Measurements from ENCODE around the gene LGSN. TPM values are rescaled to one million over a fixed set of nuclear protein-coding genes. Genes with fewer than 3 reads are reported as not detected.
A peak's percentile ranks its signal among the peaks of the same experiment; 100 is the strongest.

LGSN gene
- total RNA-seq, 1 experiment from 2014 or later = 0.30 TPM

GRCh38 chr6:63307581-63308246 is 12.1 kb downstream of the LGSN start (continued):
- TF ChIP-seq, protein P1, sequence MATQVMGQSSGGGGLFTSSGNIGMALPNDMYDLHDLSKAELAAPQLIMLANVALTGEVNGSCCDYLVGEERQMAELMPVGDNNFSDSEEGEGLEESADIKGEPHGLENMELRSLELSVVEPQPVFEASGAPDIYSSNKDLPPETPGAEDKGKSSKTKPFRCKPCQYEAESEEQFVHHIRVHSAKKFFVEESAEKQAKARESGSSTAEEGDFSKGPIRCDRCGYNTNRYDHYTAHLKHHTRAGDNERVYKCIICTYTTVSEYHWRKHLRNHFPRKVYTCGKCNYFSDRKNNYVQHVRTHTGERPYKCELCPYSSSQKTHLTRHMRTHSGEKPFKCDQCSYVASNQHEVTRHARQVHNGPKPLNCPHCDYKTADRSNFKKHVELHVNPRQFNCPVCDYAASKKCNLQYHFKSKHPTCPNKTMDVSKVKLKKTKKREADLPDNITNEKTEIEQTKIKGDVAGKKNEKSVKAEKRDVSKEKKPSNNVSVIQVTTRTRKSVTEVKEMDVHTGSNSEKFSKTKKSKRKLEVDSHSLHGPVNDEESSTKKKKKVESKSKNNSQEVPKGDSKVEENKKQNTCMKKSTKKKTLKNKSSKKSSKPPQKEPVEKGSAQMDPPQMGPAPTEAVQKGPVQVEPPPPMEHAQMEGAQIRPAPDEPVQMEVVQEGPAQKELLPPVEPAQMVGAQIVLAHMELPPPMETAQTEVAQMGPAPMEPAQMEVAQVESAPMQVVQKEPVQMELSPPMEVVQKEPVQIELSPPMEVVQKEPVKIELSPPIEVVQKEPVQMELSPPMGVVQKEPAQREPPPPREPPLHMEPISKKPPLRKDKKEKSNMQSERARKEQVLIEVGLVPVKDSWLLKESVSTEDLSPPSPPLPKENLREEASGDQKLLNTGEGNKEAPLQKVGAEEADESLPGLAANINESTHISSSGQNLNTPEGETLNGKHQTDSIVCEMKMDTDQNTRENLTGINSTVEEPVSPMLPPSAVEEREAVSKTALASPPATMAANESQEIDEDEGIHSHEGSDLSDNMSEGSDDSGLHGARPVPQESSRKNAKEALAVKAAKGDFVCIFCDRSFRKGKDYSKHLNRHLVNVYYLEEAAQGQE (IDR thresholded peaks at IDR 0.05; ENCODE audit: low read depth) = no peak
- TF ChIP-seq TCF7L2 (IDR thresholded peaks at IDR 0.05; ENCODE audit: borderline replicate concordance, extremely low read depth, insufficient read depth, insufficient read length) (no peak), CEBPB (IDR thresholded peaks at IDR 0.05; ENCODE audit: low read depth) (no peak), YY1 (IDR thresholded peaks at IDR 0.05; ENCODE audit: extremely low read depth, insufficient replicate concordance, low read depth, low read length) (no peak), RAD21 (IDR thresholded peaks at IDR 0.05; ENCODE audit: low read depth) (peak; percentile 68), EZH2 (IDR thresholded peaks at IDR 0.05) (no peak), ELF1 (IDR thresholded peaks at IDR 0.05; ENCODE audit: borderline replicate concordance, low read depth) (no peak), POLR2AphosphoS5 (IDR thresholded peaks at IDR 0.05; ENCODE audit: low read depth, low read length) (no peak)

GRCh38 chr6:63306420-63306819 is 13.4 kb downstream of the LGSN start:
- ChIA-PET RAD21 (ENCODE audit: low non-redundant PET in 1 of 2, low total read pairs in 2 of 2, uncharacterized antibody in 2 of 2, unreplicated experiment in 2 of 2) (no interaction called here), CTCF (no interaction called here), POLR2A (no interaction called here)
- intact Hi-C loops (cut with micrococcal nuclease) = loop anchor here (2.0 to 5.0 kb wide), 2 partner anchors 456 to 496 kb away; no protein-coding TSS in a partner anchor
- no peak for ATAC-seq
- H3K4me3 ChIP-seq (replicated peaks in 1 of 2; ENCODE audit: low read depth in 1 of 2, low read length in 2 of 2) = no peak overlapping the region
- no peaks in the 10 kb centered on the region for H4K20me1 ChIP-seq (ENCODE audit: insufficient read depth)
- H3K36me3 ChIP-seq (ENCODE audit: control insufficient read depth in 1 of 2, insufficient read depth in 2 of 2, low read length in 2 of 2) = no peaks in the 10 kb centered on the region
- H3K4me2 ChIP-seq (ENCODE audit: low read length) = no peak overlapping the region
- H3K79me2 ChIP-seq (ENCODE audit: insufficient read depth, low read length) = no peaks in the 10 kb centered on the region
- H3K9me3 ChIP-seq (ENCODE audit: control insufficient read depth in 1 of 2, insufficient read depth in 1 of 2, low read depth in 1 of 2, low read length in 2 of 2) = no peaks in the 10 kb centered on the region
- H3K27me3 ChIP-seq (ENCODE audit: insufficient read depth, low read length) = no peaks in the 10 kb centered on the region
- H3K9ac ChIP-seq (ENCODE audit: low read length) = no peak overlapping the region
- BruUV-seq (replicated peaks) = no TSS peak
- no peak overlapping the region for H3K27ac ChIP-seq (ENCODE audit: low read depth, low read length)
- no peaks in the 10 kb centered on the region for H3K9me2 ChIP-seq (ENCODE audit: insufficient read depth)
- H3K4me1 ChIP-seq (ENCODE audit: control insufficient read depth in 1 of 2, insufficient read depth in 2 of 2, low read length in 2 of 2) = no peaks in the 10 kb centered on the region
- no peak for DNase-seq (ENCODE audit: low read depth, low spot score)
- no peak overlapping the region for H2AFZ ChIP-seq (ENCODE audit: low read depth, low read length, poor library complexity, severe bottlenecking)
- TF ChIP-seq TCF7L2 (IDR thresholded peaks at IDR 0.05; ENCODE audit: borderline replicate concordance, extremely low read depth, insufficient read depth, insufficient read length) = no peak
- TF ChIP-seq ZFX (IDR thresholded peaks at IDR 0.05) = no peak
- no peak for TF ChIP-seq SRF (IDR thresholded peaks at IDR 0.05; ENCODE audit: low read depth)
- TF ChIP-seq RAD21 (IDR thresholded peaks at IDR 0.05; ENCODE audit: low read depth) = no peak
- TF ChIP-seq, protein P2, sequence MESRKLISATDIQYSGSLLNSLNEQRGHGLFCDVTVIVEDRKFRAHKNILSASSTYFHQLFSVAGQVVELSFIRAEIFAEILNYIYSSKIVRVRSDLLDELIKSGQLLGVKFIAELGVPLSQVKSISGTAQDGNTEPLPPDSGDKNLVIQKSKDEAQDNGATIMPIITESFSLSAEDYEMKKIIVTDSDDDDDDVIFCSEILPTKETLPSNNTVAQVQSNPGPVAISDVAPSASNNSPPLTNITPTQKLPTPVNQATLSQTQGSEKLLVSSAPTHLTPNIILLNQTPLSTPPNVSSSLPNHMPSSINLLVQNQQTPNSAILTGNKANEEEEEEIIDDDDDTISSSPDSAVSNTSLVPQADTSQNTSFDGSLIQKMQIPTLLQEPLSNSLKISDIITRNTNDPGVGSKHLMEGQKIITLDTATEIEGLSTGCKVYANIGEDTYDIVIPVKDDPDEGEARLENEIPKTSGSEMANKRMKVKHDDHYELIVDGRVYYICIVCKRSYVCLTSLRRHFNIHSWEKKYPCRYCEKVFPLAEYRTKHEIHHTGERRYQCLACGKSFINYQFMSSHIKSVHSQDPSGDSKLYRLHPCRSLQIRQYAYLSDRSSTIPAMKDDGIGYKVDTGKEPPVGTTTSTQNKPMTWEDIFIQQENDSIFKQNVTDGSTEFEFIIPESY (IDR thresholded peaks at IDR 0.05; ENCODE audit: extremely low read depth, insufficient replicate concordance, low read length) = no peak
- TF ChIP-seq, protein P1 (IDR thresholded peaks at IDR 0.05; ENCODE audit: low read depth) = no peak
- TF ChIP-seq CBX3 (IDR thresholded peaks at IDR 0.05; ENCODE audit: low read depth) = no peak
- TF ChIP-seq ELF1 (IDR thresholded peaks at IDR 0.05; ENCODE audit: borderline replicate concordance, low read depth) = no peak
- no peak for TF ChIP-seq POLR2A (IDR thresholded peaks at IDR 0.05; ENCODE audit: borderline replicate concordance, extremely low read depth, insufficient read depth, insufficient read length)
- TF ChIP-seq YY1 (IDR thresholded peaks at IDR 0.05; ENCODE audit: extremely low read depth, insufficient replicate concordance, low read depth, low read length) = no peak
- TF ChIP-seq EZH2phosphoT487 (IDR thresholded peaks at IDR 0.05; ENCODE audit: borderline replicate concordance) = no peak

All from HCT116 (cell line).